Medulla oblongata (tissue), 1 donor: ENCODE measurements around the gene LTA4H.
"Not testable (repeated sequence)": the region's sequence is repeated elsewhere in the genome, so short reads cannot be mapped to it uniquely, and the experiment has no call there.

Source experiments
- DNase-seq: peaks from one replicate; pipeline ENCODE4 v3.0.0-alpha.2; 2015; ENCODE audit errors: extremely low spot score

Gene LTA4H

DNA sequence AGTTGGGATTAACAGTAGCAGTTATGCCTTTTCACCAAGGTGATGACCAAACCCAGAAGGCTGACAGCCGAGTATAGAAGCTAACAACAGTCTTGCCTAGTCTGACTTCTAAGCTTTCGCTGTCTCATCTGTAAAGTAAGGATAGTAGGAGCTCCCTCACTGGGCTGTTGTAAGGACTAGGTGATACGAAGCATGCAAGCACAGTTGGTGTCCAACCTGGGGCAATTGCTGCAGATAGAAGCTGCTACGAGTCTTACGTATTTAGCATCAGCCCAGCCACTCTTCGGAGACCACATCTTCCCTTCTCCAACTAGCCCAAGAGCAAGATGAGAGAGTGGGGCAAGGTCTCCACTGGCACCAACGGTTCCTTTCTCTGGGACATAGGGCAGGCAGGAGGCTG, 45.3 kb downstream of the LTA4H start:
- DNase-seq, result no peak

DNA sequence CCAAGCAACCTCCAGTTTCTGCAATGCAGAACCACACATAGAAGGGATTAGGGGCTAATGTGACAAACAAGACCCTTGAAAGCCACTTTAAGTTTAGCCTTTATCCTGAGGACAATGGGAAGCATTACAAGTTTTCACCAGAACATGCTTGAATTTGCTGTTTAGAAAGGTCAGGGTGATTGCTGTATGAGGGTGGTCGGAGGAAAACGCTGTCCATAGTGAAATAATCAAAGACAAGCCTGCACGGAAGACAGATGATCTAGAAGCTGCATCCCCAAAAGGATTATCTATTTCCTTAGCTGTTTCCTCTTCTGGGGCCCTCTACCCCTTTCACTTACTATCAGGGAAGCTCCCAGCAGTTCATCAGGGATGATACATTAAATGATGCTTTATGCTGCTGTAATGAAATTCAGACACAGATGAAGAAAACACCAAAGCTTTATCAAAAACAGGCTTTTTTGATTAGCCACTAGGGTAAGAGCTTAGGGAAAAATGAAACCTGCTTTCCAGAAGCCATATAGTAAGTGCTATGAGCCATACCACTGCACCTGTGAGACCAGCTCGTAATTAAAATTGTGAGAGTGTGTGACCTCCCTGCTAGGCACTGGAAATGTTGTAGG, 45.8 kb downstream of the LTA4H start:
- DNase-seq, result no peak

DNA sequence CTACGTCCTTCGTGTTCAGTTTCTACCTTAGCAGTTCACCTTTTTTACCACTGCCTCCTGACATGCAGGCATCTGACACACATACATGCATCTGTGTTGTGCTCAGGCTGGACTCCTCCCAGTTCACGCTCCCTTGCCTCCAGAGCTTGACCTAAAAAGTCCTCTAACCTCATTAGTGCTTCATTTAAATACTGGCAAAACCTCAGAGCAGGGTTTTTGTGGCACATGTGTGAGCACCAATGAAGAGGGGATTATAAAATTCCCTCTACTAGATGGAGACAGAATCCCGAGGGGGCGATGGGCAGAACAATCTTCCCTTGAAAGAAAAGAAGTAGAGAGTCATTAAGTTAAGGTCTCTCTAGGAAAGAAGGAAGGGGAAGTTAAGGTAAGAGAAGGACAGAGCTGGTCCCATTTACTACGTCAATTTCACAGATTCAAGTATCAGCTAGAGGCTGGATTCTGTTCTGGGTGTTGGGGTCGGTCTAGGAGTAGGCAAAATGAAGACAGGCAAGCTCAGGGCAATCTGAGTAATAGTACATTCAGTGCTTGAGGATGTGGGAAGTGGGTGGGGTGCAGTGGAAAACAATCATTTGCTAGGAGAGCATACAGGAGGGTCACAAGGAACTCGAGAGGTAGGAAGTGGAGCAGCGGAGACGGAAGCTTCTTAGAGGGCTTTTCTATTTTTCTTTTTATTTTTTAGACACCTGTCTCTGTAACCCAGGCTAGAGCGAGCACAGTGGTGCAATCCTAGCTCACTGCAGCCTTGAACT, 46.7 kb downstream of the LTA4H start:
- no peak for DNase-seq

DNA sequence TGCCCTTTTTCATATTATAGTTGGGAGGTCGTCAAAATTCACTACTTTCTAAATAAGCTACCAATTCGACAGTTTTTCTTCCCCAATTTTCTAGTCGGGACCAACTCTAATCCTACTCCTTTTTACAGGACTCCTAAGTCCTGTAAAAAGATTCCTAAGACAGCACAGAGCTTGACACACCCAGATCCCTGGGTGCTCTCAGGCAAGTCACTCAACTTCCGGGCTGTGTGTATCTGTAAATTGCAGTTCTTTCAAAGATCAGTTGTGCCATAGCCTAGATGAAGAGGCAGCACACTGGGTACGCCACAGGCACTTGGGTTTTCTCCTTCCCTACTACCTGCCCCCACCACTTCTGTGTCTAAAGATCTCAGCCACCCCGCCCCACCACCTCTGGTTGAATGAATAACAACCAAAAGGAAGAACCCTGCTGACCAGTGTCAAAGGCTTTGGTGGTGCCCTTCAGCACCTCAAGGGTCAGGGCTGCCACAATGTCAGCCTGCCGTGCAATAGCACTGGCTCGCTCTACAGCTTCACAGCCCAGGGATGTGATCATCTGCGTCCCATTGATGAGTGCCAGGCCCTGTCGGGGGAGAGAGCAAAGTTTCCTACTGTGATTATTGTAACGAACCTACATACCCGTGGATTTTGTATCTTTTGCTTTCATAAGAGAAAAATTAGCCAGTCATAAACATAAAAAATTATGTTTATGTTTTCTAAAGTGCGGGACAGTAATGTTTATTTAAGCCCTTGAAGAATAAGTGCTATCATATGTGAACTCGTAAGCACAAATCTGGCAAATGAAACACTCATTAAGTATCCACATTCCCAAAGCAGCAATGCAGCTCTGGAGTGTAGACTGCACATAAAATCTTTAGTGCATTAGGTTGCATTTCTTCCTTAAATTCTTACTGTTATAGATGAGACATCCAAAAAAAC, 48.5 kb downstream of the LTA4H start:
- no peak for DNase-seq

DNA sequence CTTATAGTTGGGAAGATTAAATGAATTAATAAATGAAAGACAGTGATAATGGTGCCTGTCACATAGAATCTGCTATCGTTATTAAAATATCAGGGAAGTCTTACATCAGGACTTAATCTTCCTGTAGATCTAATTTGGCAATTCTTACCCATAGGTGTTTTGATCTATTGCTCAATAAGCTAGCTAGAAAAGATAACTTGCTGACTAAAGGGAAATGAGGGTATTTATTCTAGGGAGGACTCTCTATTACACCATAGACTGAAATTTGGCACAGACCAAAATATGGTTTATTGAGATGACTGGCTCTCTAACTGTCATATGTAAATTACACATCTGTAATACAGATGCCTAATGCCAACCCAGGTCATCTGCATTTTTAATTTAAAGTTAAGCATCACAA, 50.7 kb downstream of the LTA4H start:
- no peak for DNase-seq

DNA sequence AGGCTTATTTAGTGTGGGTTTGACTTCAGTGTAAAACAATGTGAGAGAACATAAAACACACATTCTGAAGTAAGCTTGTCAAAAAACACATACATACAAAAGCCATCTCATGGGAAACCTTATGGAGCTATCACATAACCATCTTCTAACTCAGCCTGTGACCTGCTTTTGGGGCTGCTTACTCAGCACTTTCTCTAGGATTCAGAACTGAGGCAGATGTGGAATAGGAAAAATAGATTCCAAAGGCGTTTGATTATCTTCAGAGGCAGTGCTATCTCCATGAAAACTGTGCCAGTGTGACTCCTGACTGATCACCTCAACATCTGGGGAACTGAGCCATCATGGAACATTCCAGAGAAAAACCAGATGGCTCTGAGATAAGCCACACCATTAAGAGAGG, 52.8 kb downstream of the LTA4H start:
- DNase-seq, result no peak

DNA sequence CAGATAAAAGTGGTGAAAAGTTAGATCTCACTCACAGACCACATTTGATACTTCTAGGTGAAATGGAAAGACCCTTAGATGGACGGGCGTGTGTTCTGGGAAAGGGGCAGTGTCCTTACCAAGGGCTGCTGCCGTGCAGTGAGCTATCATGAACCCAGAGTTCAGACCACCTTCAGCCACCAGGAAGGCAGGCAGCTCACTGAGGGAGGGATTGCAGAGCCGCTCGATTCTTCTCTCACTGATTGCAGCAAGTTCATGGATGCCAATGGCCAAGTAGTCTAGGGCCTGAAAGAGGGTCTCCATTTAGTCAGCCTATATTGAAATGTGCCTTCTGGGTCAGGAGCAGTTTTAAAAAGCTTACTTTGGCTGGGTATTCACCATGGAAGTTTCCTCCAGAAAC, 55.0 kb downstream of the LTA4H start:
- DNase-seq, result no peak

DNA sequence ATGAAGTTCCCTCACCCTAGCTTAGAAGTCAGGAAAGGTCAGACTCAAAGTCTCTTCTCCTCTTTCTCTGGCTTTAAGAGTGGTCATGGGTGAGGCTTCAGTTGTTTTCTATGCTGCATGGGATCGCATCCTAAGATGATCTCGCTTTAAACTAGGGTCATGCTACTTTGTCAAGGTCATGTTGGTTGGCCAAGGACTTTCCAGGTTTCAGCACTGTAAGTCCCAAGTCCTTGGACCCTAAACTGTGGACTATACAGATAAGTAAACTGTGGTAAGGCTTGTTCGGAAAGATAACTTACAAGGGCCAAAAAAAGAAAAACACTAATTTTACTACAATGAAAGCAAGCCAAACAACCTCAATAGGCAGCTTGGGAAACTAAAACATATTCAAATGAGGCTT, 56.6 kb downstream of the LTA4H start:
- no peak for DNase-seq

DNA sequence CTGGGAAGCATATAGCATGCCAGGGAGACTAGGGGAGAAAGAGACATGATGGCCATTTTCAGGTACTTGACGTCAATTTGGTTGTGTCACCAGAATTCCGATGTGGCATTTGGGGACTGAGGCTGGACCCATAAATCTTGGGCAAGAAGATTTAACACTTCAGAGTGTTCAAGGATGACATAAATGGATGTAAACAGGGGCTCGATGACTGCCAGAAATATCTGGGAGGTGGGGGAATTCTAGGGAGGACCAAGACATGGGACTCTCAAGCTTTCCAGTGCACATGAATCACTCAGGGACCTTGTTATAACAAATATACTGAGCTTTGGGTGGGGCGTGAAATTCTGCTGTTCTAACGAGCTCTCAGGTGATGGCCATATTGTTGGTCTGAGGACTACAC, 57.0 kb downstream of the LTA4H start:
- DNase-seq, result no peak

DNA sequence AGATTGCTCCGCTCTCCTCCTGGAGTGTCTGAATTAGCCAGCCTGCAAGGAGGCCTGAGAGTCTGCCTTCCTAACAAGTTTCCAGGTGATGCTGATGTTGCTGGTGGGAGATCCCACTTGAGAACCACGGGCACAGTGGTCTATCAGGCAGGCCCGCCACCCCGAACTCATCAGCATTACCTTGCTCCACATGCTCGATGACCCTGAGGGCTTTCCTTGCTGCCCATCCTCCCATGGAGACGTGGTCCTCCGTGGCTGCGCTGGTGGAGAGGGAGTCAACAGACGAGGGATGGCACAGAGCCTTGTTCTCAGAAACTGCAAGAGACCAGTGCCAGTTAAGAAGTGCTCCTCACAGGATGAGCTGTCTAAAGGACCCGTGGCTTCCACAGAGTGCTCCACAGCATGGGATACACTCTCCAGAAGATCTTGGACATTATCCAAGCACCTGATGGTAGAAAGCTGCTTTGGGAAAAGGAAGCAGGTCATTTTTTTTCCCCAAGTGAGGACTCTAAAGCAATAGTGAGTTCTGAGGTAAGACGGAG, 57.6 kb downstream of the LTA4H start:
- no peak for DNase-seq

DNA sequence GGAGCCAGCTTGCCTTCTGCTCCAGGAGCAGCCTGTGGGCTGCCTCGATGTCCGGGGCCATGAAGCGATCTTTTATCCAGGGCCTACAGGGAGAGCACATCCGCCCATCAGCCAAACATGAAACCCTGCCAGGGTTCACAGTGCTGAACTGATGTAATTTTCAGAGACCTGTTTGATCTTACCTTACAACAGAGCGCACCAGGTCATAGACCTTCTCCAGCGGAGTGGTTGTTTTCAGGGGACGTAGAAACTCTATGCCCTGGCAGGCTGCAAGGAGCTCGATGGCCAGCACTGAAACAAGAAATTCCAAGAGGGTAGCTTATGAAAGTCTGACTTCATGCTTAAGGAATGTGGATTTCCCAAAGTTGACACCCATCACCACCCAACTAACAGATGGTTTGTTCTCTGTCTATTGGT, 59.0 kb downstream of the LTA4H start:
- DNase-seq, result no peak

DNA sequence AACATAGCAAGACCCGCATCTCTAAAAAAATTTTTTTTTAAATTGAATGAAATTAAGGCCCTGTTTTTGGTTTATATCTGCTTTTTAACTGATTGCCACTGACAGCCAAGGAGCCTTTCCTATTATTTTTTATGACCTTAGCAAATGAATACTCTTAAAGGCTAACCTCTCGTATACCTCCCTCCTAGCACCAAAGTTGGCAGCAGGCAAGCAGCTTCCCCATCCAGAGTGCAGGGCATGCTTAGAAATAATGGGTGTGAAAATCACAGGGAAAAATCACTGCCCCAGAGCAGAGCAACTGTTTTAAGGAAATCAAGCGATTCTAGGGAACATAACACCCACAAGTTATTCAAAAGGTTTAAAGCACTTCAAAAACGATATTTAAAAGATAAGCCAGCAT, 59.9 kb downstream of the LTA4H start:
- DNase-seq, result no peak

DNA sequence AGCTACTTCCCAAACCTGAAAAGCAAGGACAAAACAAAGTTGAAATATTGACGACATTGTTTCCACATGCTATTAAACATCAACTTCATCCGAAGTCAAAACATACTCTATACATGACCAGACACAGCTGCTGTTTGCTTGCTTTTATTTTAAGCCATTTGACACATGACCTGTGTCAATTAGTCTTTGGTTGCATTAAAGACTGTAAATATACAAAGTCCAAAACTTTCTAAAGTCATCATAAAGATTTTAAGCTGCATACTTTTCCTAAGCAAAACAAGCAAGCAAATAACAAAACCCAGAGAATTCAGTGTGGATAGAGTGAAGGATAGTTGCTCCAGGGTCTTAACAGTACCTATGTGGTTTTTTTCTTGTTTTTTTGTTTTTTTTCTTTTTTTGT, 61.0 kb downstream of the LTA4H start:
- no peak for DNase-seq

DNA sequence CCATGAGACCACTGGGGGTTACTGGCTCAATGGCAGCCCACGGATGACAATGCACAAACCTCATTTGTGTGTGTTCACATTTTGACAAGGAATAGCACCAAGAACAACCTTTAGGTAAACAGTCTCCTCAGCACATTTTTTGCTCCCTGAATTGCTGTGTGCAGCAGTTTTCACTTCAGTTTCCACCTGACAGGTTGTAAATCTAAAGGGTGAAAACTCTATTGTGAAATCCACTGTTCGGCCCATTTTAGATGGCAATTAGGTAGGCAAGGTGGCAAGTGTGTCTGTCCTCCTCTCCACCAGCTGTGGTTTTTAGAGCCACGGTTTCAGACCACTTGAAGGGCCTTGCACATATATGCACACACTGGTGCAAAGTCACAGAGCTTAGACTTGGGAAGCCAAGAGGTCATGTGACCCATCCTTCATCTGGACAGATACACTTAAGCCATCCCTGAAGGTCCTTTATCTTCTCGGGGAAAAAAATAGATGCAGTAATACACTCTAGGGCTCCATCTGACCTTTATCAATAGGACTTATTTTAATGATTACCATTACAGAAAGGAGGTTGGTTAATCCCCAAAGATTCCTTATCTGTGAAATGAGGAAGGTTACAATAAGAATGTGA, 62.4 kb downstream of the LTA4H start:
- DNase-seq, result no peak

DNA sequence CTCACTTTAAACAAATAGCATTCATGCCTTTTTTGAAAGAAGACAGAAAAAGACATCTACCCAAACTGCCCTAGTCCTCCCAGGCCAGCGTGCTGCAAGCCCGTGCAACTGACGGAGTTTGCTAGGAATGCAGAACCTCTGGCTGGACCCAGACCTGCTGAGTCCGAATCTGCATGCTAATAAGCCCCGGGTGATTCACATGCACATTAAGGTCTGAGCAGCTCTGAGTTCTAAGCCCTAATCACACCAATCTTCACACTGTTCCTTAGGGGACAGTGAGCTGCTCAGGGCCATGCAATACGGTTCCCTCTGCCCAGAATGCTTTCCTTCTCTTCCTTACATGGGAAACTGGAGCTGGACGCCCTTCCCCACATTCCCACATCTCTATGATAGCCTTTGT, 64.5 kb downstream of the LTA4H start:
- no peak for DNase-seq

DNA sequence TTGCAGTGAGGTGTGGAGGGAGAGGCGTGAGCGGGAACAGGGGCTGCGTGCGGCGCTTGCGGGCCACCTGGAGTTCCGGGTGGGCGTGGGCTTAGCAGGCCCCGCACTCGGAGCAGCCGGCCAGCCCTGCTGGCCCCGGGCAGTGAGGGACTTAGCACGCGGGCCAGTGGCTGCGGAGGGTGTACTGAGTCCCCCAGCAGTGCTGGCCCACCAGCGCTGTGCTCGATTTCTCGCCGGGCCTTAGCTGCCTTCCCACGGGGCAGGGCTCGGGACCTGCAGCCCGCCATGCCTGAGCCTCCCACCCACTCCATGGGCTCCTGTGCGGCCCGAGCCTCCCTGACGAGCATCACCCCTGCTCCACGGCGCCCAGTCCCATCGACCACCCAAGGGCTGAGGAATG, 66.3 kb downstream of the LTA4H start:
- DNase-seq, result not testable (repeated sequence)

DNA sequence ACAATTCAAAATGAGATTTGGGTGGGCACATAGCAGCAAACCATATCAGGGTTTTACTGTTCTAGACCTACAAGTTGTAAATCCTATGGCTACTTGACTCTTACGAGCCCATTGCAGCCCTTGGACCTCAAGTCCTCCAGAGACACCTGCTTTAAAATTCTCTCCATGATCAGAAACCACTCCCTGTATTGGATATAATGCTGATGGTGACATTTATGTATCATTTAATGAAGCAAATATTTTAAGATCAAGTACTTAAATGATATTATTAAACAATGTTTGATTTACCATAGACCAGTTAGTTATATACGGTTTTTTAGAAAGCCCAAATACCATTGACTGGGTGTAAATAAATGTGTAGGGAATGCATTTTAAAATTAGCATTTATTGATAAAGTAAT, 68.1 kb downstream of the LTA4H start:
- DNase-seq, result no peak

DNA sequence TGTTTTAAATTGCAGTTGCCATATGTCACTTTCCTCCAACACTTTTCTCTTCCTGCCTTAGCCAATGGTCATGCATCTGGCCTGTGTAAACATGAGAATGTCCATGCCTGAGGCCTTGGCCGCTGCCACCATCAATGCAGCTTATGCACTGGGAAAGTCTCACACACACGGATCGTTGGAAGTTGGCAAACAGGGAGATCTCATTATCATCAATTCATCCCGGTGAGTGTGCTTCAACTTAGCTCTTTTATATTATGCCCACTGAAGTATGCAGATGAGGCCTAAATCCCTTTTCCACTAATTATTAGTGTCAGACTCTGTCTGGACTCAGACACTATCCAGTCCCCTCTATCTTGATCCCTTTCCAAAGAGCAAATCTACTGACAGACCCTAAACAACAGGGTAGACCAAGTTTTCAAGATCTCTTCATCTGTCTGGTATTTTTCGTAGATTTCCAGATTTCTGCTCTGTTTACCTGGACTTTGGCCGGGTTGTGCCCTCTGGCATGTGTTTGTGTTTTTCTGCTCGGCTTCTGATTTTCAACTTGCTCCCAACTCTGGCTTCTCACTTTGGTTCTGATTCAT, 69.0 kb downstream of the LTA4H start:
- DNase-seq, result no peak

DNA sequence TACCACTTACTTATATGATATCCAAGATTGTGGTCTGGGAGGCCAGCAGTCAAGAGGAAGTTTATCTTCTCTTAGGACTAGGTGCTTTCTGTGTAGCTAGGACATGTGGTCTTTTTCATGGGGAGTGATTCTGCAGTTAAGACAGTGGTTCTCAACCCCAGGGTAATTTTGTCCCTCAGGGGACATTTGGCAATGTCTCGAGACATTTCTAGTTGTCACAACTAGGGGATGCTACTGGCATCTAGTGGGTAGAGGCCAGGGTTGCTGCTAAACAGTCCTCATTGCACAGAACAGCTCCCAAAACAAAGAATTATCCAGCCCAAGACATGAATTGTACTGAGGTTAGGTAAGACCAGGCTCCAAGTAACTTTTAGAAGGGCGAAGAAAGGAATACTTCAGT, 72.3 kb downstream of the LTA4H start:
- DNase-seq, result no peak

DNA sequence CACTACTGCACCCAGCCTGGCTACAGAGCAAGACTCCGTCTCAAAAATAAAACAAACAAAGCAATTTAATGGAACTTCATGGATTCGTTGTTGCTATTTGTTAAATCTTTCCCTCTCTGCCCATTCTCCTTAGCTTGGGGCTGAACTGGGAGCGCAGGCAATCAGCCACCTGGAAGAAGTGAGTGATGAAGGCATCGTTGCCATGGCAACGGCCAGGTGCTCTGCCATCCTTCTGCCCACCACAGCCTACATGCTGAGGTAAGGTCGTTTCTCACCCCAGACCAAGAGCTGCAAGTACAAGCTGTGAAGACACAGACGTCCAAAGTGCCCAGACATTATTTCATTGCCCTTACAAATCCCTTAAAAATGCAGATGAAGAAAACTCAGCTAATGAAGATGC, 73.2 kb downstream of the LTA4H start:
- DNase-seq, result no peak

DNA sequence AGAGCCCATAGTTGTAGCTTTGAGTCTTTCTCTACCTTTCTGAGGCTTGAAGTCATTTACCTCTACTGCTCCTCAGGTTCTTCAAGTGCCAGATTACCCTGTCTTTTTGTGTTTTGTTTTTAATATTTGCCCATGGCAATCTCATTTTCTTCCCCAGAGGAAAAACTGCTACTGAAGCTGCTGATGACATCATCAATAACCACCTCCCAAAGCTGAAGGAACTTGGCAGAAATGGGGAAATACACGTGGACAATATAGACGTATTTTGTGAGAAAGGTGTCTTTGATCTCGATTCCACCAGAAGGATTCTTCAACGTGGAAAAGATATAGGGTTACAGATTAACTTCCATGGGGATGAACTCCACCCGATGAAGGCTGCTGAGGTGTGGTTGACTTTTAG, 75.1 kb downstream of the LTA4H start:
- no peak for DNase-seq

DNA sequence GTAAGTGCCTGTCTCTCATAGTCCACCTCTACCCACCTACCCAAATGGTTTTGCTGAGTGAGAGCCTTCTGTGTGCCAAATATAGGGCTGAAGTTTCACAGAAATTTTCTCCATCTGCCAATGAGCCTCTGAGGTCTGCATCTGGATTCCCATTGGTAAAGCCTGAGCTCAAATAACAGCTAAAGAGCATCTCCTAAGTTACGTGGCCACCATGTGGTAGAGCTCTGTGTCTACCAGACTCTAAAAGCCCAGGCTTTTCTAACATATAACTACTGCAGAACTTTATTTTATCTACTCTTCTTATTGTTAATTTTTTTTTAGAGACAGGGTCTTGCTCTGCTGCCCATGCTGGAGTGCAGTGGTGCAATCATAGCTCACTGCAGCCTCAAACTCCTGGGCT, 76.3 kb downstream of the LTA4H start:
- no peak for DNase-seq
